Measurements from ENCODE around the gene PFKM.

DNA sequence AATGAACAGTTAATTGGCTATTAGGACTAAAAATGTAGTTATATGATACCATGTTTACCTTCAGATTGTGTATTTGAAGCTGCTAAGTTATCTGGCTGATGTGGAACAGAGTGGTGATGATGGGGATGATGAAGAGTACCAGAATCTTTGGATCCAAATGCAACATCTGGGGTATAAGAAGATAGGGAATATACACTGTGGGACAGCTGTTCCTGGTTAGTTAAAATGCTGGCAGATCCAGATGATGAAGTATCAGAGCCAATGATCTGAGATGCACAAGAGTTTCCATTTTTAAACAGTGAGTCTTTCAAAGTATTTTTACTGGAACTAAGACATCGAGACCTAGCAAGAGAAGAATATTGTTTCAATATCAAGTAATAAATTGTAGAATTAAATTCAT is 44.9 kb upstream of the PFKM start:
- TF ChIP-seq, protein P1, sequence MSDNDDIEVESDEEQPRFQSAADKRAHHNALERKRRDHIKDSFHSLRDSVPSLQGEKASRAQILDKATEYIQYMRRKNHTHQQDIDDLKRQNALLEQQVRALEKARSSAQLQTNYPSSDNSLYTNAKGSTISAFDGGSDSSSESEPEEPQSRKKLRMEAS (IDR thresholded peaks at IDR 0.05; ENCODE audit: insufficient read depth, insufficient read length) = no peak
- TF ChIP-seq, protein P2, sequence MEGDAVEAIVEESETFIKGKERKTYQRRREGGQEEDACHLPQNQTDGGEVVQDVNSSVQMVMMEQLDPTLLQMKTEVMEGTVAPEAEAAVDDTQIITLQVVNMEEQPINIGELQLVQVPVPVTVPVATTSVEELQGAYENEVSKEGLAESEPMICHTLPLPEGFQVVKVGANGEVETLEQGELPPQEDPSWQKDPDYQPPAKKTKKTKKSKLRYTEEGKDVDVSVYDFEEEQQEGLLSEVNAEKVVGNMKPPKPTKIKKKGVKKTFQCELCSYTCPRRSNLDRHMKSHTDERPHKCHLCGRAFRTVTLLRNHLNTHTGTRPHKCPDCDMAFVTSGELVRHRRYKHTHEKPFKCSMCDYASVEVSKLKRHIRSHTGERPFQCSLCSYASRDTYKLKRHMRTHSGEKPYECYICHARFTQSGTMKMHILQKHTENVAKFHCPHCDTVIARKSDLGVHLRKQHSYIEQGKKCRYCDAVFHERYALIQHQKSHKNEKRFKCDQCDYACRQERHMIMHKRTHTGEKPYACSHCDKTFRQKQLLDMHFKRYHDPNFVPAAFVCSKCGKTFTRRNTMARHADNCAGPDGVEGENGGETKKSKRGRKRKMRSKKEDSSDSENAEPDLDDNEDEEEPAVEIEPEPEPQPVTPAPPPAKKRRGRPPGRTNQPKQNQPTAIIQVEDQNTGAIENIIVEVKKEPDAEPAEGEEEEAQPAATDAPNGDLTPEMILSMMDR (IDR thresholded peaks at IDR 0.05; ENCODE audit: extremely low read depth in 1 of 2, insufficient read depth in 1 of 2, low read depth in 1 of 2, low read length in 2 of 2) = no peak
- no peak for TF ChIP-seq MYC (IDR thresholded peaks at IDR 0.05; ENCODE audit: low read depth, low read length)
- TF ChIP-seq POLR2A (IDR thresholded peaks at IDR 0.05; ENCODE audit: low read depth, low read length) = no peak
- no peak for TF ChIP-seq FOS (IDR thresholded peaks at IDR 0.05; ENCODE audit: borderline replicate concordance, insufficient read depth, low read length)
- no peak for TF ChIP-seq EZH2 (IDR thresholded peaks at IDR 0.05; ENCODE audit: borderline replicate concordance, low read depth, low read length, severe bottlenecking)
- TF ChIP-seq POLR2AphosphoS5 (IDR thresholded peaks at IDR 0.05; ENCODE audit: insufficient read depth, low read depth, low read length) = no peak
